ENCODE data around the gene FANCI.

The FANCI gene

DNA sequence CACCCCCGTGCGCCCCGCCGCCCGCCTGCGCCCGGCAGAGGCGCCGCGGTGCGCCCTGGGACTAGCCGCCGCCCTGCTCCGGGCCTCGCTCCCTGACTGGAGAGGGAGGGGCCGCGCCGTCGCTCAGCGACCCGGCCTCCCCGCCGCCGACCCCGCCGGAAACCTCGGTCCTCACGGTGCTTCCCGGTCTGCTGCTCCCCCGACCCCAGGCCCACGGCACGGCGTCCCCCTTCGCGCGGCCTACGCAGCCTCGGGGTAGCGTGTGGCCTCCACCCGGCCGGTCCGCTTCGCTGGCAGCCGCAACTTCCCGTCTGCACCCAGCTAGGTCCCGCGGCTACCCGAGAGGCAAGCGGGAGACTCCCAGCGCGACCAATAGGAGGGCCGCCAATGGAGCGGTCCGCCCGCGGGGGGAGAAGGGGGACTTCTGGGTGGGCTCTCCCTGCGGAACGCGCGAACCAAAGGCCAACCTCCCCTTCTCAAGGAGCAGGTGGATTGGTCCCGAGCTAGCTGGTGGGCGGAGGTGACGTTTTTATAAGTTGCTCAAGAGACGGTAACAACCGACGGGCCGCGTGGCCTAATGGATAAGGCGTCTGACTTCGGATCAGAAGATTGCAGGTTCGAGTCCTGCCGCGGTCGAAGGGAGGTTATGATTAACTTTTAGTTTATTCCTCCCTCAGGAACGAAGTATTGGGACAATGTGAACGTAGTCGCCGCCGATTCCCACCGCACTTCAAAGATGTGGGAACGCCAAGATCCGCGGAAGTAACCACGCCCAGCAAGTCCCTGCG, 90.9 kb downstream of the FANCI start, which contains the start of gene POLG:
TSS of gene POLG (minus strand) at position 315 of the 788 bp plus-strand sequence. CDS start 1,070 bp downstream, outside the sequence.
- DNase-seq: peak; percentile 91

DNA sequence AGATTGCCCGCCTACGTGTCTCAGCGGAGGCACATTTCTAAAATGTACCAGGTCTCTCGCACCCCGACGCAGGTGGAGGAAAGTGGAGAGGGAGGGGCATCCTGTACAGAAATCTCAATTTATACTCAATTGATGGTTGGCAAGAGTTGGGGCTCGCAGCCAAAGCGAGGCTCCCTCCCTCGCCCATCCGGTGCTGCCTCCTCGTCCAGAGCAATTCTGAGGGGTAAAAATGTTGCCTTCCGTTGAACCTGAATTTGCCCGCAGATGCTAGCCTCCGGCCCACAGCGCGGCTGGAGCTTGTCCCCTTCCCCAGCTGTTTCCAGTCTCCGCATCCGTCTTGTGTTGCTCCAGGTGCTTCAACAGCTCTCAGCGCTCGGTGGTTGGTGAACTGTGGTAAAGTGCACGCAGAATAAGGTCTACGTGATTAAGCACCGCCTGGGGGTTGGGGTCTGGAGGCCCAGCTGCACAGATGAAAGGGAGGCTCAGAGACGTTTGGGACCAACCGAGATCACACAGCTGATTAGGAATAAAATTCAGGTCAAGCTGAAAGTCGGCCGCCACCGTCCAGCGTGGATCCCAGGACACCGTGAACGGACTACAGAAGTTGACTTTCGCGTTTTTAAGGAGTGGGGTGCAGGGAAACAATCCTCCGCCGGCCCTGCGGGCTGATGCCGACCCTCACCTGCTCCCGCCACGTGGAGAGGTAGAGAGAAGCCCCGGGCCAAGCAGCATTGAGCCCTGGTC, 91.7 kb downstream of the FANCI start:
- peak; percentile 64 for DNase-seq

DNA sequence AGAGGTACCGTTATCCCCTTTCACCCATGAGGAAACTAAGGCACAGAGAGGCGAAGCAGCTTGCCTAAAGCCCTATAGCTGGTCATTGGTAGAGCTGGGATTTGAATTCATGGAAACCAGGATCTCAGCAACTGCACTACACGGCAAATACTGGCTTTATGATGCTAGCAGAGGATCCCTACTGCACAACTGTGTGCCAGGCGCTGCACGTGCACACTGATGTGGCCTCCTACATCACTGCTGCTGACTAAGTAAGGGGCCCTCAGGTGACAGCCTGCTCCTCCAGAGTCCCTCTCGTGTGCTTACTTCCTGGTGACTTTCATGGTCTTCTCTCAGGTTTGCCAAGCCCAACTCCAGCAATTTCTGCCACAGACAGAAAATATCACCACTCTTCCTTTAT, 94.3 kb downstream of the FANCI start:
- DNase-seq: no peak

DNA sequence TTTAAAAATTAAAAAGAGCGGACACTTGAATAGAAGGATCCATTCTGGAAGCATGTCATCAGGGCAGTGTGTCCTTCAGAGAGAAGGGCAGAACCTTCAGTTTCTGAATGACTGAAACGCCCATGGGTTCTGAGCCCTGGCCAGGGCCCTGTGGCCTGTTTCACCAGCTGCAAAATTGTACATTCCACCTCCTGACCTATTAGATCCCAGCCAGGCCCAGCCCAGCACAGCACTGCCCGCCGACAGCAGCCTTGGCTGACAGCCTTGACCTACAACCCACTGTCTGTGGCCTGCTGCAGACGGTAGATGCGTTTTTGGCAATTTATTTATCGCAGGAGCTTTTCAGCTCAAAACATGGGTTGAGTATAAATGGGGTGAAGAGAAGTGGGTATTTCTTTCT, 96.8 kb downstream of the FANCI start:
- no peak for DNase-seq

DNA sequence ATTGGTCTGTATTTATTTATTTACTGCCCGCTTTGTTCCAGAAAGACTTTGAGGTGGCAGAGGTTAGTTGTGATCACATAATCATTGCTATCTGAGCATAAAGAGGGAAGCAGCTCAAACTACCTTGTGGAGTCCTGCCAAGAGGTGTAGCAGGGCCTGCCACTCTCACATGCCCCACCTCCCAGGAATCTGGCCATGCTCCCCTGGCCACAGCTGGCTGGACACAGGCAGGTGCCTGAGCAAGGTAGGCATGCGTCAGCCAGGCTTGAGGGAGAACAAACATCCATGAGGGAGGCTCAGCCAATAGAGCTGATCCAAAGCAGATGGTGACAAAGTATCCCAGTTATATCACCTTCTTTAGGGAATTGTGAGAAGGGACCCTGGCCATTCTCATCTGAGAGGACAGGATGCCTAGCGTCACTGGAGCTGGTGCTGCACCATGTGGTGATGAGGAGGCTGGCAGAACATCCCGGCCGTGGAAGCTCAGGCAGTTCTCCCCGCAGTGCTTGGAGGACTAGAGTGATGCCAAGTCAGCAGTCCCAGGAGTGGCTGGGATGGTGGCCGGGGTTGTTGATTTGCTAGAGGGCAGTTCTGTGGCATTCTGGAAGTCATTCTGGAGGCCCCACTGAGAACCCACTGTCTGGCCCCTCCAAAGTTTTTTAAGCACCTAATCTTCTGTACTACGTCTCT, 97.7 kb downstream of the FANCI start:
- peak; percentile 37 for DNase-seq

DNA sequence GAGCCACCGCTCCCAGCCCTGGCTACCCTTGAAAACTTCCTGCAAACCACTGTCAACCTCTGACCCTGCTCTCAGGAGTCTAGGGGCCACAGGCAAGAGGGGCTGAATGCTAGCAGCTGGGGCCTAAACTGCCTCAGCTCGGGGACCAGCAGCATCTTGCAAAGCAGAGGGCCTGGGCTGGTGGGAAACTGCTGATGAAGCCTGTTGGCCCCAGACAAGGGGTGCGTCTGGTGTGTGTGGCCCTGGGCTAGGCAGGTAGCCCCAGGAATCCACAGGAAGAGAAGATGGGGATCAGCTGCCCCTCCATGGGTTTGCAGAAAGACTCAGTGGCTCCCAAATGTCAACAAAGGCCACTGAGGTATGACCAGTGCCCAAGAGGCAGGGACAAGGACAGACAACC, 99.1 kb downstream of the FANCI start:
- no peak for DNase-seq

DNA sequence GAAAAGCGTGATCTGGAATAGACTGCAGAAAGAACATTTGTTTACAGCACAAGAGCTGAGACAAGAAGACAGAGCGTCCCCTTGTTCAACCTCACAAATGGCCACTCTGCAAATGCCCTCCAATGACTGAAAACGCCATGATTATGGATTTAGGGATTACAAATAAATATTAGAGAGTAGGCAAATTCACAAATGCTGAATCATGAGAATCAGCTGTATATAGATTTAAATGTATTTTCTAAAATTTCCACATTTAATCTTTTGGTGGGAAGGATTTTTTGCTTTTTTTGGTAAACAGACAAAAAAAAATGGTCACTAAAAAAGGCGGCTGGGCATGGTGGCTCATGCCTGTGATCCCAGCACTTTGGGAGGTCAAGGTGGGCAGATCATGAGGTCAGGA, 101.5 kb downstream of the FANCI start:
- DNase-seq: no peak

DNA sequence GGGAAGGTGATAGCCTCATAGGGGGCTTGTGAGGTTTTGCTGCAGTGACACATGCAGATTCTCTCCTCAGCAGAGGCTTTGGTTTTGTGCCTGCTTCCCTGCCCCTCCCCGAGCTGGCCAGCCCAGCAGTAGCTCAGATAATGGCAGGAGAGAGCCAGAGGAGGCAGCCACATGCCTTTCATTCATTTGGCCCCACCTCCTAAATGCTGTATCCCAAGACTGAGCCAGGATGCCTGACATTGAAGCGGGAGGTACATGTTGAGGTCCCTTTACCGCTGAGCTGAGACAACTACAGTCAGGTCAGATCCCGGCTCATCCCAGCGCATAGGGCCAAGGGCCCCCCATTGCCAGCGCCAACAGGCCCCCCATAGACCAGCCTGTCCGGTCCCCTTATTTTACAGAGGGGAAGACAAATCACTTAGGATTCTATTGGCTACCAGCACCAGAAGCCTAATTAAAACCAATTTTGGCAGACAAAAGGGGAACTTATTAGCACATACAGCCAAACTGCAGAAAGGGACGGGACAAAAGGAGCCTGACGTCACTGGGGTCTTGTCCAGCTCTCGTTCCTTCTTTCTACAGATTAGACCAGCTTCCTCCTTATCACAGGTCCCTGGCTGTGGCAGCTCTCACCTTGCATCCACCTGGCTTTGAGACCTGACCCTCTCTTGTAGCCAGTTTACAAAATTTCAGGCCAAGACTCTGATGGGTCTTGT, 102.9 kb downstream of the FANCI start:
- DNase-seq: no peak

DNA sequence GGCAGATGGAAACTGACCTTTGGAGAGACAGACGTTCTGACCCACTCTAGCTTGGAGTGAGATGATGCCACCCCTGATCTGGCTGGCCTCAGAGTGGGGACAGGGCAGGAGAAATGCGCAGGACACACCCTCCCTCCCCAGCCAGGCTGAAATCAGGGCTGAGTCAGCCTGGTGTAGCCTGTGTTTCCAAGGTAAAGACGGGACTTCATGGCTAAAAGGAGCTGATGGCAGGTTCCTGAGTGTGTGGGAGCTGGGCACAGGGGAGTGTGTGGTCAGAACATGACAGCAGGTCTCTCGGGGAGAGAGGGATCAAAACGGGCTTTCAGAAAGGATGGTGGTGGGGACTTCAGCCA, 105.4 kb downstream of the FANCI start:
- DNase-seq: no peak

DNA sequence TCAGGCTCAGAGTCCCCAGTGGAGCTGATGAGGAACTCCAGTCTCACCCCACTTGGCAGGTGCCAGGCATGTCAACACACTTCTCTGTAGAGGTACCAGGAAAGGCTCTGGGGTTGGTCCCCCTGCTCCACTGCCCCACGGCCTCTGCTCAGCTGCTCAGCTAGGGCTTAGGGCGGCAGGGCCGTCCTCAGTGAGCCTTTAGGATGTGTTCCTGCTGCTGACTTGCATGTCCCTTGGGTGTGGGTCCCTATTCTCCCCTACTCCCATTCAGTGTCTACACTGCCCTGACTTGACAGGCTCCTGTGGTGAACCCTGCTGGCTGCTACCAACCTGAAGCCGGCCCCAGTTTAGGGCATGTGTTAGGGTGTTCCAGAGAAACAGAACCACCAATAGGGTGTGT, 108.7 kb downstream of the FANCI start:
- DNase-seq: no peak

DNA sequence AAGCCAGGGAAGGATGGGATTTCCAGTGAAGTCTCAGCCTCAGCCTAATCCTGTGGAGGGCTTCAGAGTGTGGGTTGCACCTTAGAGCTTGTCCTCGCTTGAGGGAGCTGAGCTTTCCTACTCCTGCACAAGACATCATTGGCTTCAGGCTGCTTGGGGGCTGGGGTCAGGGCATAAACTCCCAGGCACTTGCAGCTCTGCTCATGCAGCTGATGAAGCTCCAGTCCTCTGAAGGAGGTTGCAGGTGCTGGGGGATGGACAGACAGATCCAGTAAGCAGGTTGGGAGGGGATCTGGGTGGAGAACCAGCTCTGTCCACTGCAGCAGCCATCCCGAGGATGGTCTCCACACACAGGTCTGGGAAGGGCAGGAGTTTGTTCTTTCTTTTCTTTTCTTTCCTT, 110.2 kb downstream of the FANCI start:
- no peak for DNase-seq

DNA sequence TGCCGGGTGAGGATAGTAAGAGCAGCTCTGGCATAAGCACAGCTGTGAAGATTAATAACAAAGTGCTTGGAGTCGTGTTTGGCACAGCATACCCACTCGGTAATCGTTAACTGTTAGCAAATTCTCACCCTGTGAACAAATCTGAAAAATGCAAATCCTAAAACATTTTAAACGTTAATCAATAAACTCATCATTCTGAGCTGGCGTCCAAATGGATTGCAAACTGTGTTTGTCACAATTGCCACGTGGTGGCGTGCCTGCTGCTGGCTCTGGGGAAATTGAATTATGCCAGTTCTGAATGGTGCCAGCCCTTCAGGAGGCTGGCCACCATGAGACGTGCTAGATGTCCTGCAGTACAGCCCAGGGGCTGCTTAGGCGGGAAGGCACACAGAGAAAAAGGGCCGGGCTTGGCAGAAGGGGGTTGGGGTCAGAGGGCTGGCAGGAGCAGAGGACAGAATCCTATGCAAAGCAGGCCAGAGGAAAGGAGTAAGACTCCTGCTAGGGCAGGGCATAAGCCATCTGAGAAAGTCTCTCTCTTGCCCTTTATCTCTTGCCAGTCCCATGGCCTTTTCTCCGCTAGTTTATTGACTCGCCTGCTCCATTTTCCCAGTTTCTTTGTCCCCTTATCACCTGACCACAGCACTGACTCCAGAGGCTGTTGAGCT, 113.0 kb downstream of the FANCI start:
- peak; percentile 9 for DNase-seq

DNA sequence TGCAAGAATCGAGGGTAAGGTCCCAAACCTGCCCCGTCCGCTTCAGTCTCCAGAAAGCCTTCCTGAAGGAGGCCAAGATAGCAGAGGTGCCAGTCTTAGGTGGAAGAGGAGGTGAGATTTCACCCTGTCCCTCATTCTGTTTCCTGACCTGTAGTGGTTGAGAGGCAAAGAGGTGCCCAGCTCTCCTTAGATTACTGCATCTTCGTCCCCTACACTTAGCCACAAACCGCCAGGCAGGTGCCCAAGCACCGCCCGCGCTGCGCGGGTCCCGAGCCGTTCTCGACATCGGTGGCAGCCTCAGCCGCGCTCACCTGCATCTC, 114.6 kb downstream of the FANCI start:
- no peak for DNase-seq

DNA sequence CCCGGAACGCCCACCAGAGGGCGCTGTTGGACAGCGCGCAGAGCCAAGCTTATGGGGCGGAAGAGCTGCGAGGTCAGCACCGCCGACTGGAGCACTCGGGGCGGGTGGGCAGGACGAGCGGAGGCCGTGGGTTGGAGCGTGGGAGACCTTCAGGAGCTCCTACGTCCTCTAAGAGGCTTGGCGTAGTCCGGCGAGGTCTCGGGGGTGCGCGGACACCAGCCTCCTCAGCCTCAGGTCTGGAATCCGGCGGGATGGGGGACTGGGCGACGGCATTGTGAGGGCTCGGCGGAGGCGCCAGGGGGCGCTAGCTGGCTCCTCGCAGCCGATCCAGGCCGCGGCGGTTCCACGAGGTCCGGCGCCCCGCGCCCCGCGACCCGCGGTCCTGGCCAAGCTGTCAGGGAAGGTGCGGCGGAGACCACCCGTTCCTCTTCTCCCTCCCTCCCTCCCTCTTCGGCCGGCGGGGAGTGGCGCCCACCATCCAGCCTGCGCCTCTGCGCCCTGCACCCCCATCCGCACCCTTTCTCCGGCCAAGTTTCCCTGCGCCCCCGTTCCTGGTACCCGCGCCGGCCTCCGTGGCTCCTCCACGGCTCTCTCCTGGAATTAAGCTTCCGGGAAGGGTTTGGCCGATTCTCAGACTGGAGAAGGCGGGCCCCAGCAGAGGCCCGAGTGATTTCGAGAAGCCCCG, 115.1 kb downstream of the FANCI start:
- peak; percentile 38 for DNase-seq

DNA sequence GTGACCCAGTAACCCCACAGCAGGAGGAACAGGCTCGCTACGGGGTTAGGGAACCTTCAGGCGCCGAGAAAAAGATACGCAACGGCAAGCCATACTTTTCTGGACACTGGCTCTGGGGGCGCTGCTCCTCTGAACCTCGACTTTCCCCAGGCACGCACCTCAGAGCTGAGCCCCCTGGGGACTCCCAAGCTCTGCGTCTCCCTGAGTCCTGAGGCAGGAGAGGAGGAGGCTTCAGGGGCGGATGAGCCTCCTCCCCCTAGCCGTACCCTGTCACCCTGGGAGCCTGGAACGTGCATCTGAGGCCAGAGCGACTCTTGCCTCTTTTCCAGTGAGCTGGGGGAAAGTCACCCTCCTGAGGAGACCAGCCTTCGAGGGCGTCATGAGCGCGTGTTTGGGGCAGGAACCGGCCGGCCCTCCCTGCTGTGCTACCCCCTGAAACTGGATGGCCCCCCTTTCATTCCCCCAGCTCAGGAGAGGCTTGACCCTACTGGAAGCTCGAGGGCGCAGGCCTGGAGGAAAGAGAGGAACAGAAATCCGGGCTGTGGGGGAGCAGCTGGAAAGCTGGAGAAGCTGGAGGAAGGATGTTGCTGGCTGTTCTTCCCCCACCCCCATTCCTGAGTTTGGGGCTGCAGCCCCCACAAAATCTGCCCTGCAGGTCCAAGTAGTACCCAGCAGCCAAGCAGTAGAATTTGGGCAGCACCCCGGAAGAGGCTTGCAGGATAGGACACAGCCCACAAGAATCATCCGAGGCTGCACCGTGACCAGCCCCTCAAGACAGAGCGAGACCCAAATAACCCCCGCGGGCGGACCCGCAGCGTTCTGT, 115.9 kb downstream of the FANCI start:
- no peak for DNase-seq

DNA sequence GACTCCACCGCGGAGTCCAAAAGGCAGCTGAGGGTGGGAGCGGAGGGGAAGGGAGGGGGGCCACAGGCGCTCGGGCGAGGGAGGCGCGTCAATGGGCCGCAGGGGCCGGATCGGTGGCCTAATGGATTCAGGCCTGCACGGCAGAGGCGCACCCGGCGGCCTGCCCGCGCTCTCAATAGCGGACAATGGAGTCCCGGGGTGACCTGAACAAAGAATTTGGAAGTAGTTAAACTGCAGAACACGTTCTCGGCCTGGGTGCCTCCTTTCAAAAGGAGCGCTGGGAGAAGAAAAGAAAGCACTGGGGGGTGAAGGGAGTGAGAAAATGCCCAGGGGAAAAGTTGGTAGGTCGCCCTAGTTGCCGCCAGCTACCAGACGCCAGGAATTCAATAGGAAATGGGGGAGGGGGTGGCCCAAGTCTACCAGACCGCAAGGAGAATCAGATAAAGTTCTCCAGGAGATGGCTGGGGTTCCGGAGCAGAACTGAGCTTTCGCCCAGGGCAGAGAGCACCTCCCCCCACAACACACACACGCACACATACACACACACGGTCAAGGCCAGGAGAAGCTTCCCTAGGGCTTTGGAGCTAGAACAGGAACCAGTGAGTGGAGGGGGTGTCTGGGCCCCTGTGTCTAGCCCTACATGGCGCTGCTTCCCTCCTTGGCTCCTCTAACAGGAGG, 116.7 kb downstream of the FANCI start:
- DNase-seq: no peak

DNA sequence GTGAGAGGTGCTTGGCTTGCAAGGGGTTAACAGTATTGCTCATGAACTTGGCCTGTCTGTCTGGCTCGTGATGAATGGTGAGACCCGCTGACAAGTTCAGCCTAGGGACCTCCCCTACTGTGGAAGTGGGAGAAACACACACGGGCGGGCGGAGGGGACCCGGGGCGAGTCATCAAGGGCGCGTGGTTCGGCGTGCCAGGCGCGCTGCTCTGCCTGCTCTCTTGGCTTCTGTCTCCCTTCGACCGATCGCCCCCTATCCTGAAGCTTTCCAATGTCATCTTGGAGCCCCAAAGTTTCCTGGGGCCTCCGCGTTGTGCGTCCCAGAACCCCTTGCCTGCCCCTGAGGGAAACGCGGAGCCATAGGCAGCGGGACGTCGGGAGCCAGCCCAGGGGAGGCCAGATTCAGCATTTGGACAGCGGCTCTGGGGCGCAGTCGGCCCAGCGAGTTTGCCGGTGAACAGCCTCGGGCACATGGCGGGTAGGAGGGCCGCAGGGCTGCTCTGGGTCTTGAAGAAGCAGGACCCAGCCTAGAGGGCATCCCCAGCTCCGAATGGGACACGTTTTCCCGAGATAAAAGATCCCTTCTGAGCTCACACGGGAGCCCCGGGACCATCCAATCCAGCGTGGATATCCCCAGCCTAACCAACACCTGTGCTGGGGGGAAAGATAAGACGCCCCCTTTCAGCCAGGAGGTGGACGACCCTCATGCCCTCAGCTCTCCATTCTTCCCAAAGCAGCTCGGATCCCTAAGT, 117.8 kb downstream of the FANCI start:
- DNase-seq: no peak

DNA sequence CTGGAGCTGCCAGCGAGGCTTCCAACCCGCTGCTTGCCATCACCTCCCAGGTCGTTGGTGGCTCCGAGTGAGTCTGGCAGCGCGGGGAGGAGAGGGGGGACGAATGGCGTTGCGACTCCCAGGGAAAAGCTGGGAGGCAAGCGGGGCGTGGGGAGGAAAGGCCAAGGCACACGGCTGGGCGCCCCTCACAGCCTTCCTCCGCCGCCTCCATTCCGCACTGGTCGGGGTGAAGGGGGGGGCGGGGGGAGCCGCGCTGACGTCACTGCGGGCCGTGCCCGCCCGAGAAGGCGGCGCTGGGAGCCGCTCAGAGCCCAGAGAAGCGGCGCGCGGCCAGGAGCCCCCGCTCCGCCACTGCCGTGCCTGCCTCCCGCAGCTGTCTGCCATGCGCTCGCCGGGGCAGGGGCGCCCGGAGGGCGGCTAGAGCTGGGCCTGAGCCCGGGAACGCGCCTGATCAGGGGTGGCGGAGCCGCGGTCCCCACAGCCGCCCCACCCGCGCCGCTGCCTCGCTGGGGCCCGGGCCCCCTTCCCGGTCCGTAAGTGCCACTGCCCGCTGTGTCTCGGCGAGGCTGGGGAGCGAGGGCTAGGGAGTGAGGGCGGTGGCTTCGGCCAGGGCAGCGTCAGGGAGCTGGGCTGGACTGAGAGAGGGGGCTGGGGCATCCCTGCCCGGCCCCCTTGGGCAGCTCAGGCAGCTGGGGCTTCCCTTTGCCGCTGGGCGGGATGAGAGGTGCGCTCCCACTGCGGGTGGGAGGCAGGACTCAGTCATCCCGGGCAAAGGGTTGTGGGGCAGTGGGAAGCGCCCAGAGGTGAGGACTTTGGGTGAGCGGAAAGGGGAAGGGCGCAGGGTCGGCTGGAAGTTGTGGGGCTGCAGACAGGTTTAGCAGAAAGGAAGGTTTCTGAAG, 118.7 kb downstream of the FANCI start:
- DNase-seq: peak; percentile 13

DNA sequence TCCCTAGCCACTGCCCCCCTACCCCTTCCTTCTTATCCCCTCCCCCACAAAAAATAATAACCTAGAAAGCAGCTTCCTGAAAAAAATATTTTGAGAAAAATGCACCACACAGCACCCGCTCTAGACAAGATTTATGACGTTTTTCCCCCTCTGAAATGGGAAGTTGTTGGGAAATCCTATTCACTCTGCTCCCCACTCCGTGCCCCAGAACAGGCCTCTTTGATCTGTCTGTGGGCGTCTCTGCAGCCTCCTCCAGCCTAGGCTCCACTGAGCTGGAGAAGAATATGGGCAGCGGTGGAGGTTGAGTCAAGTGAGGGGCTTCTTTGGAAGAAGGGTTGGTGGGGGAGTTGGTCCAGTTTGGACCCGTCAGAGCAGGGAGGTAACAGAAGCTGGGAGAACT, 119.4 kb downstream of the FANCI start:
- DNase-seq: no peak
